ENCODE results near the gene SYDE1. TPM values are rescaled to one million over a fixed set of nuclear protein-coding genes. Genes with fewer than 3 reads are reported as not detected.

Gene SYDE1
- total and polyA plus RNA-seq, 2 experiments from 2014 or later: 4.1 to 21.4 TPM

DNA sequence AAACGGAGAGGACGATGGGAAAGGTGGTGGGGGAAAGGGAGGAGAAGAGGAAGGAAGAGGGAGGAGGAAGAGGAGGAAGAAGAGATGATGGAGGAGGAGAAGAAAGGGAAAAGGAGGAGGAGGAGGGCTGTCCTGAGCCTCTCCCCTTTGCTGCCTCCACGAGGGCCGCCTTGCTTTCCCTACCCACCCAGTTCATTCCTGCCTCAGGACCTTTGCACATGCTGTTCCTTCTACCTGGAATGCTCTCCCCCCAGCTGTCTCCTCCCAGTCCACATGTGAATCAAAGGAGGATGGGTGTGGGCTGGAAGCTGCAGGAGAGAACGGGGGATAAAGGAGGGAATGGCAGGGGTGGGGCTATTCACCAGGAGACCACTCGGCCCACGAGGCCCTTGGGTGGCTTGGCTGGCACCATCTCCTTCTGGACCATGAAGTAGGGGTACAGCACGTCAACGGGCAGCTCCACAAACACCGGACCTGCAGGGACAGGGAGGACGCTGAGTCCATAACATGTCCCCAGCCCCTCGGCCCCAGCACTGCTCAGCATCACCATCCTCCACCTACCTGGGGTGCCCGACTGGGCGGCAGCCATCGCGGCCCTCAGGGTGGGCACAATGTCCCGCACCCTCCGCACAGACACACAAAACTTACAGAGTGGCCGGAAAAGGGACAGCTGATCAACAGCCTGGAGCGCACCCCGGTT, 15.3 kb downstream of the SYDE1 start (continued):
- no peak for TF ChIP-seq ZNF462 (CRISPR knock-in tag; IDR thresholded peaks at IDR 0.05)
- TF ChIP-seq EZH2 (IDR thresholded peaks at IDR 0.05; ENCODE audit: low read depth, unreplicated experiment): no peak
- TF ChIP-seq NANOG (IDR thresholded peaks at IDR 0.05; ENCODE audit: borderline replicate concordance): no peak
- TF ChIP-seq CREB1 (CRISPR knock-in tag; IDR thresholded peaks at IDR 0.05; ENCODE audit: low read depth): no peak
- TF ChIP-seq ETS1 (IDR thresholded peaks at IDR 0.05): no peak

GRCh38 chr19:15123031-15123890, 16.1 kb downstream of the SYDE1 start:
- DNase-seq (ENCODE audit: low spot score): no peak
- H2AFZ ChIP-seq: no peak overlapping the region
- 0 out of 2 replicates have a peak, but pooled peaks cover 3% of the 10 kb centered on the region for H3K4me1 ChIP-seq (ENCODE audit: insufficient read depth)
- Mint-ChIP-seq H3K4me3 (no peak overlapping the region), H3K9me3 (no peaks in the 10 kb centered on the region; the same call in 2 of the 3 replicates), H3K4me1 (peaks cover 6% of the 10 kb centered on the region; the same call in 1 of the 3 replicates), H3K36me3 (ENCODE audit: low read depth) (peaks cover 42% of the 10 kb centered on the region), H3K27me3 (ENCODE audit: insufficient read depth, low read depth, poor library complexity) (peaks cover 28% of the 10 kb centered on the region), H3K27ac (no peak overlapping the region)
- H3K9me2 ChIP-seq (ENCODE audit: insufficient read depth): no peaks in the 10 kb centered on the region
- H3K4me2 ChIP-seq: no peak overlapping the region
- H3K27me3 ChIP-seq (ENCODE audit: insufficient read depth): no peaks in the 10 kb centered on the region
- no peak overlapping the region for H3K27ac ChIP-seq (ENCODE audit: low read depth)
- H3F3A ChIP-seq (replicated peaks; ENCODE audit: low read depth): 0 out of 2 replicates have a peak, but pooled peaks cover 6% of the 10 kb centered on the region
- no peaks in the 10 kb centered on the region for H4K20me1 ChIP-seq (replicated peaks; ENCODE audit: insufficient read depth)
- no peak for ATAC-seq
- H3K4me3 ChIP-seq: no peak overlapping the region
- peaks cover 12% of the 10 kb centered on the region; the same call in 1 of the 2 replicates for H3K36me3 ChIP-seq (ENCODE audit: insufficient read depth)
- peaks cover 10% of the 10 kb centered on the region for H3K79me2 ChIP-seq (replicated peaks; ENCODE audit: insufficient read depth)
- no peak for TF ChIP-seq ZNF114 (CRISPR knock-in tag; IDR thresholded peaks at IDR 0.05)
